NCI-H524 treated with DMSO at 0.1 percent for 48 hours (cell line): Measurements from ENCODE around the gene GPR83.
"Not testable (repeated sequence)": the region's sequence is repeated elsewhere in the genome, so short reads cannot be mapped to it uniquely, and the experiment has no call there.

Experiments used
- DNase-seq: peaks from one replicate; lab custom pipeline; 2025; lab: John Stamatoyannopoulos, UW

The GPR83 gene

DNA sequence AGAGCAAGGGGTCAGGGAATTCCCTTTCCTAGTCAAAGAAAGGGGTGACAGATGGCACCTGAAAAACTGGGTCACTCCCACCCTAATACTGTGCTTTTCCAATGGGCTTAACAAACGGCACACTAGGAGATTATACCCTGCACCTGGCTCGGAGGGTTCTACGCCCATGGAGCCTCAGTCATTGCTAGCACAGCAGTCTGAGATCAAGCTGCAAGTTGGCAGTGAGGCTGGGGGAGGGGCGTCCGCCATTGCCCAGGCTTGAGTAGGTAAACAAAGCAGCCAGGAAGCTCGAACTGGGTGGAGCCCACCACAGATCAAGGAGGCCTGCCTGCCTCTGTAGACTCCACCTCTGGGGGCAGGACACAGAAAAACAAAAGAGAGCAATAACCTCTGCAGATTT, 30.6 kb downstream of the GPR83 start:
- peak; percentile 26 for DNase-seq

DNA sequence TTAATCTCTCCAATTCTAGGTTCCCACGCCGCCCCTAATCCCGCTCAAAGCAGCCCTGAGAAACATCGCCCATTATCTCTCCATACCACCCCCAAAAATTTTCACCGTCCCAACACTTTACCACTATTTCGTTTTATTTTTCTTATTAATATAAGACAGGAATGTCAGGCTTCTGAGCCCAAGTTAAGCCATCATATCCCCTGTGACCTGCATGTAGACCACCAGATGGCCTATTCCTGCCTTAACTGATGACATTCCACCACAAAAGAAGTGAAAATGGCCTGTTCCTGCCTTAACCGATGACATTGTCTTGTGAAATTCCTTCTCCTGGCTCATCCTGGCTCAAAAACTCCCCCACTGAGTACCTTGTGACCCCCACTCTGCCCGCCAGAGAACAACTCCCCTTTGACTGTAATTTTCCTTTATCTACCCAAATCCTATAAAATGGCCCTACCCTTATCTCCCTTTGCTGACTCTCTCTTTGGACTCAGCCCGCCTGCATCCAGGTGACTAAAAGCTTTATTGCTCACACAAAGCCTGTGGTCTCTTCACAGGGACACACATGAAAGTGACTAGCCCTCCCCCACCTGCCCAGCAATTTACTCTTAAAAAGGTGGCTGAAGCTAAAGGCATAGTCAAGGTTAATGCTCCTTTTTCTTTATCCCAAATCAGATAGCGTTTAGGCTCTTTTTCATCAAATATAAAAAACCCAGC, 50.2 kb downstream of the GPR83 start:
- not testable (repeated sequence) for DNase-seq

DNA sequence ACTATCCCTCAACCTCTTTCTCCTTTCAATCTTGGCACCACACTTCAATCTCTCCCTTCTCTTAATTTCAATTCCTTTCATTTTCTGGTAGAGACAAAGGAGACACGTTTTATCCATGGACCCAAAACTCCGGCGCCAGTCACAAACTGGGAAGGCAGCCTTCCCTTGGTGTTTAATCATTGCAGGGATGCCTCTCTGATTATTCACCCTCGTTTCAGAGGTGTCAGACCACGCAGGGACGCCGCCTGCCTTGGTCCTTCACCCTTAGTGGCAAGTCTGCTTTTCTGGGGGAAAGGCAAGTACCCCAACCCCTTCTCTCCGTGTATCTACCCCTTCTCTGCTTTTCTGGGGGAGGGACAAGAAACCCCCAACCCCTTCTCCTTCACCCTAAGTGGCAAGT, 54.9 kb downstream of the GPR83 start:
- DNase-seq = not testable (repeated sequence)

DNA sequence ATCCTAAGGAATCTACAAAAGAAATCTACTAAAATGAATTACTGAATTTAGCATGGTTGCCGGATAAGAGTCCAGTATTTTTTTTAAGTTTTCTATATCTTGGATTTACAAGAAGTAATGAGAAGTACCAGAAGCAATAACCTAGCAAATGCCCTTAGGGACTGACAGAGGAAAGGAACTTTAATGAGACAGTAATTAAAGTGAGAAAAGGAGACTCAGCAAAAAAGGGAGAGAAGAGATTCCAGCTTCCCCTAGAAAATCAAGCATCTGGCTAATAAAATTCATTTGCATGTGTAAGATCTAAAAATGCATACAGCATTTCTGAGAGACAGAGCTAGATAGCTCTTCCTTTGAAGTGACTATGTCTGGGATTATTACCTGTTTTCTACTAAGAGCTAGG, 57.7 kb downstream of the GPR83 start:
- no peak for DNase-seq

DNA sequence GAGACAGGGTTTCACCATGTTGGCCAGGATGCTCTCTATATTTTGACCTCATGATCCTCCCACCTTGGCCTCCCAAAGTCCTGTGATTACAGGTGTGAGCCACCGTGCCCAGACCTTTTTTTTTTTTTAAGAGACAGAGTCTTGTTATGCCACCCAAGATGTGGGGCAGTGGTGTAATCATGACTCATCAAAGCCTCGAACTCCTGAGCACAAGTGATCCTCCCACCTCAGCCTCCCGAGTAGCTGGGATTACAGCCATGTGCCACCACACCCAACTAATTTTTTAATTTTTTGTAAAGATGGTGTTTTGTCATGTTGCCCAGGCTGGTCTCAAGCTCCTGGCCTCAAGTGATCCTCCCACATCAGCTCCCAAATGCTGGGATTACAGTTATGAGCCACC, 59.0 kb downstream of the GPR83 start:
- DNase-seq = no peak

DNA sequence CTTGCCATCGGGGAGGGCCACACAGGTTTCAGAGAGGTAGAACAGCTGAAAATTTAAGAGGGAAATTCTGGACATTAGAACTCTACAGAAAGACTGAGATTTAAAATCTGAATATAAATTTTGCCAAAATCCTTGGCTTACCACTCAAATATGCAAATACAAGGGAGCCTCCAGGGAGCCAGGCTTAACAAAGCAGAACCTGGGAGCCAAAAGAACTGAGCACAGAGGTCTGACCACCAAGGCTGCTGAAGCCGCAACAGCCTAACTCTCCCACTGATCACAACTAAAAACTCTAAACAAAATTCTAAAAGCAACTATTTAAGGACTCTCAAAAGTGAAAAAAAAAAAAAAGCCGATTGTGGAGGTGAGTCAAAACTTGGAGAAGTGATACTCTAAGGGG, 62.6 kb downstream of the GPR83 start:
- no peak for DNase-seq

DNA sequence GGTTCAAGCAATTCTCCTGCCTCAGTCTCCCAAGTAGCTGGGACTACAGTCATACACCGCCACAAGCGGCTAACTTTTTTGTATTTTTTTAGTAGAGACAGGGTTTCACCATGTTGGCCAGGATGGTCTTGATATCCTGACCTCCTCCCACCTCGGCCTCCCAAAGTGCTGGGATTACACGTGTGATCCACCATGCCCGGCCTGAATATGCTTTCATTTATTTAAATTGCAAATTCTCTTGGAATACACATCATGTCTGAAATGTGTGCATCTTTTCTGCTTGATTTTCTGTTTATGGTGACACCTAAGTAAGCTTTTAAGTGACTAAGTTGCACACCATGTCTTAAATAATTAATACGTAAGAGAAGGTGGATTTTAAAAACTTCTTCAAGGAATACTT, 65.2 kb downstream of the GPR83 start:
- DNase-seq = no peak

DNA sequence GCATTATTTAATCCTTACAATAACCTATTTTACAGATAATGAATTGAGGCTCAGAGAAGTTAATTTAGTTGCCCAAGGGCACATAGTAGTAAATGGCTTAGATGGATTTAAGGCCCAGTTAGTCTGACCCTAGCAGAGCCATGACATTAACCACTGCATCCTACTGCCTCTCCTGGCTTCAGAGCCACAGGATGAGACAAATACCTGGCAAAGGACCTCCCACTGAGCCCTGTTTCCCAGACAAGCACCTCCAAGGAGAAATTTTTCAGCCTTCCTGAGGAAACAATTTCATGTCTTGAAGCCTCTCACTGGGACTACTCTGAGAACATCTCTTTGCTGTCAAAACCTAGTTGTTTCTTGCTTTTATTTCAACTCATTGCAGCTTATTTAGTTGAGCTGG, 68.4 kb downstream of the GPR83 start:
- DNase-seq = no peak

DNA sequence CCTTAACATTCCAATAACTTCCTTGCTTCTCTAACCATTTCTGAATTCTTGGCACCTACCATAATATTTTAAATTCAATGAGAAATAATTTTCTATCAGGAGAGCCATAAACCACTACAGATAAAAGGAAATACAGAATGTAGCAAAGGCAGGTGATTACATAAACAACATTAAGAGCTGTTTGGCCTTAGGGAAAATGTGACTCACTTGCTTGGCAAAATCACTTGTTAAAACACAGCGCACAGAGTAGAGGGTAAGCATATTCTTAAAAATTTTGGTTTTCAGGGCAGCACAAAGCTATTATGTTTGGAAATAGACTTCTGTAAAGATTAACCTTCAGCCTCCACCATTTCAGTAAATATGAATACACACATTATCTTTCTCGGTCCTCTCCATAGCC, 70.4 kb downstream of the GPR83 start:
- DNase-seq = no peak

DNA sequence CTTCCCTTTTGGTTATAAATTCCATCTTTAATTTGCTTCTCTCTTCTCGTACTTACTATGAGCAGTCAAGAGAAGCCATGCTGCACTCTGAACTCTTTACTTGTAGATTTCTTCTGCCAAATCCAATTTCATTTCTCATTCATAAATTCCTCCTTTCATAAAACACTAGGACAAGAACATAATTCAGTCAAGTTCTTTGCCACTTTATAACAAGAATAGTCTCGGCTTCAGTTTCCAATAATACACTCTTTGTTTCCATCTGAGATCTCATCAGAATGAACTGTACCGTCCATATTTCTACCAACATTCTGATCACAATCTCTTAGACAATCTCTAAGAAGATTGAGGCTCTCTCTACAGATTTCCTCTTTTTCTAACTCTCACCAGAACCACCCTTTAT, 71.7 kb downstream of the GPR83 start:
- no peak for DNase-seq

DNA sequence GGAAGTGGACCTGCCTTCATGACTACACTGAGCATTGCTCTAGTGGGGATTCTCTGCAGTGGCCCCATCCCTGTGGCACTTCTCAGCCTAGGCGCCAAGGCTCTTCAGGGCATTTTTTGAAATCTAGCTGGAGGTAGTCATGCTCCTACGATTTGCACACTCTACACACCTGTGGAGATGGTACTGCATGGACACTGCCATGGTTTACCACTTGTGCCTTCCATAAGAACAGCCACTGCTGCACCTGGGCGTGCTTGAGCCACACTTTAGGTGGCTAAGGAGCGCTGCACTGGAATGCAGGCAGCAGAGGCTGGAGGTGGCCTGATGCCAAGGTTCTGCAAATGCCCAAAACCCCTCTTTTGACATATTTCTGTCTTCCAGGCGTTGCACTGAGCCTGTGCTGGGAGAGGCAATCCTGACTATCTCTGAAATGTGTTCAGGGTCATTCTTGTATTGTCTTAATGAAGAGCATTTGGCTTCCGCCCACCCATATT, 72.6 kb downstream of the GPR83 start:
- no peak for DNase-seq
